ENCODE results near the gene CROT. TPM values are rescaled to one million over a fixed set of nuclear protein-coding genes. Genes with fewer than 3 reads are reported as not detected.
A peak's percentile ranks its signal among the peaks of the same experiment; 100 is the strongest.

CROT gene
- total RNA-seq, 1 donor from 2014 or later, result 18.5 TPM

GRCh38 chr7:87354749-87355148 is 9.3 kb downstream of the CROT start:
- DNase-seq (ENCODE audit: low read depth, low spot score), result peak; percentile 18
- Mint-ChIP-seq H3K4me3 (no peak overlapping the region), H3K27me3 (ENCODE audit: low read depth) (no peaks in the 10 kb centered on the region), H3K9me3 (peaks cover 22% of the 10 kb centered on the region), H3K4me1 (no peaks in the 10 kb centered on the region), H3K27ac (ENCODE audit: unreplicated experiment) (no peak overlapping the region), H3K36me3 (ENCODE audit: low read depth) (peaks cover 76% of the 10 kb centered on the region)
- TF ChIP-seq CTCF (conservative IDR thresholded peaks at IDR 0.05), result no peak

- H3K27me3 Mint-ChIP-seq (ENCODE audit: low read depth), result no peaks in the 10 kb centered on the region
- H3K36me3 Mint-ChIP-seq (ENCODE audit: low read depth), result peaks cover 69% of the 10 kb centered on the region
Measured at GRCh38 chr7:87356448-87356847, 11.0 kb downstream of the CROT start.

GRCh38 chr7:87359366-87359765 is 13.9 kb downstream of the CROT start:
- Mint-ChIP-seq H3K27me3 (ENCODE audit: low read depth) (no peaks in the 10 kb centered on the region), H3K27ac (ENCODE audit: unreplicated experiment) (no peak overlapping the region), H3K36me3 (ENCODE audit: low read depth) (peaks cover 53% of the 10 kb centered on the region), H3K4me3 (no peak overlapping the region), H3K9me3 (peaks cover 14% of the 10 kb centered on the region), H3K4me1 (no peaks in the 10 kb centered on the region)
- no peak for TF ChIP-seq CTCF (conservative IDR thresholded peaks at IDR 0.05)
- no peak for DNase-seq (ENCODE audit: low read depth, low spot score)

More at GRCh38 chr7:87356448-87356847, 11.0 kb downstream of the CROT start:
- no peak for DNase-seq (ENCODE audit: low read depth, low spot score)
- Mint-ChIP-seq H3K4me1 (no peaks in the 10 kb centered on the region), H3K9me3 (peaks cover 16% of the 10 kb centered on the region), H3K27ac (ENCODE audit: unreplicated experiment) (no peak overlapping the region), H3K4me3 (no peak overlapping the region)
- TF ChIP-seq CTCF (conservative IDR thresholded peaks at IDR 0.05), result no peak

- Mint-ChIP-seq H3K27me3 (ENCODE audit: low read depth) (no peaks in the 10 kb centered on the region), H3K36me3 (ENCODE audit: low read depth) (peaks cover 36% of the 10 kb centered on the region), H3K4me1 (no peaks in the 10 kb centered on the region), H3K9me3 (peaks cover 9% of the 10 kb centered on the region), H3K27ac (ENCODE audit: unreplicated experiment) (no peak overlapping the region), H3K4me3 (no peak overlapping the region)
- no peak for TF ChIP-seq CTCF (conservative IDR thresholded peaks at IDR 0.05)
- DNase-seq (ENCODE audit: low read depth, low spot score), result no peak
Measured at GRCh38 chr7:87361320-87361719, 15.9 kb downstream of the CROT start.

GRCh38 chr7:87363342-87363741 is 17.9 kb downstream of the CROT start:
- Mint-ChIP-seq H3K36me3 (ENCODE audit: low read depth) (peaks cover 18% of the 10 kb centered on the region), H3K4me3 (no peak overlapping the region), H3K9me3 (peaks cover 3% of the 10 kb centered on the region), H3K4me1 (no peaks in the 10 kb centered on the region), H3K27ac (ENCODE audit: unreplicated experiment) (no peak overlapping the region), H3K27me3 (ENCODE audit: low read depth) (no peaks in the 10 kb centered on the region)
- TF ChIP-seq CTCF (conservative IDR thresholded peaks at IDR 0.05), result no peak
- DNase-seq (ENCODE audit: low read depth, low spot score), result no peak

GRCh38 chr7:87364246-87364645 is 18.8 kb downstream of the CROT start:
- Mint-ChIP-seq H3K4me3 (no peak overlapping the region), H3K36me3 (ENCODE audit: low read depth) (peaks cover 14% of the 10 kb centered on the region), H3K27me3 (ENCODE audit: low read depth) (no peaks in the 10 kb centered on the region), H3K27ac (ENCODE audit: unreplicated experiment) (no peak overlapping the region), H3K9me3 (no peaks in the 10 kb centered on the region), H3K4me1 (no peaks in the 10 kb centered on the region)
- DNase-seq (ENCODE audit: low read depth, low spot score), result no peak
- no peak for TF ChIP-seq CTCF (conservative IDR thresholded peaks at IDR 0.05)
